Measurements from ENCODE around the gene ZNF266. TPM values are rescaled to one million over a fixed set of nuclear protein-coding genes. Genes with fewer than 3 reads are reported as not detected.

Gene ZNF266
- total and polyA plus RNA-seq, 2 experiments from 2014 or later, result 12.7 to 13.9 TPM

GRCh38 chr19:9430444-9430843 is 4.9 kb downstream of the ZNF266 start:
- Histone ChIP-seq H3K79me2 (replicated peaks; ENCODE audit: insufficient read depth) (peaks cover 11% of the 10 kb centered on the region), H3K27me3 (ENCODE audit: insufficient read depth) (no peaks in the 10 kb centered on the region), H3K9me2 (ENCODE audit: insufficient read depth) (no peaks in the 10 kb centered on the region), H4K20me1 (replicated peaks; ENCODE audit: insufficient read depth) (no peaks in the 10 kb centered on the region; the same call in 1 of the 2 replicates), H3K4me3 (no peak overlapping the region), H3K4me2 (no peak overlapping the region), H3K27ac (ENCODE audit: low read depth) (no peak overlapping the region), H3F3A (replicated peaks; ENCODE audit: low read depth) (no peaks in the 10 kb centered on the region), H3K4me1 (ENCODE audit: insufficient read depth) (peaks cover 5% of the 10 kb centered on the region; the same call in 1 of the 2 replicates), H2AFZ (no peak overlapping the region), H3K36me3 (ENCODE audit: insufficient read depth) (0 out of 2 replicates have a peak, but pooled peaks cover 3% of the 10 kb centered on the region)
- Mint-ChIP-seq H3K9me3 (peaks cover under 1% of the 10 kb centered on the region; the same call in 2 of the 3 replicates), H3K4me3 (no peak overlapping the region), H3K36me3 (ENCODE audit: low read depth) (peaks cover 49% of the 10 kb centered on the region), H3K27me3 (ENCODE audit: insufficient read depth, low read depth, poor library complexity) (peaks cover 5% of the 10 kb centered on the region), H3K27ac (no peak overlapping the region), H3K4me1 (peaks cover 6% of the 10 kb centered on the region; the same call in 2 of the 3 replicates)
- DNase-seq (ENCODE audit: low spot score), result no peak
- TF ChIP-seq, protein P1, sequence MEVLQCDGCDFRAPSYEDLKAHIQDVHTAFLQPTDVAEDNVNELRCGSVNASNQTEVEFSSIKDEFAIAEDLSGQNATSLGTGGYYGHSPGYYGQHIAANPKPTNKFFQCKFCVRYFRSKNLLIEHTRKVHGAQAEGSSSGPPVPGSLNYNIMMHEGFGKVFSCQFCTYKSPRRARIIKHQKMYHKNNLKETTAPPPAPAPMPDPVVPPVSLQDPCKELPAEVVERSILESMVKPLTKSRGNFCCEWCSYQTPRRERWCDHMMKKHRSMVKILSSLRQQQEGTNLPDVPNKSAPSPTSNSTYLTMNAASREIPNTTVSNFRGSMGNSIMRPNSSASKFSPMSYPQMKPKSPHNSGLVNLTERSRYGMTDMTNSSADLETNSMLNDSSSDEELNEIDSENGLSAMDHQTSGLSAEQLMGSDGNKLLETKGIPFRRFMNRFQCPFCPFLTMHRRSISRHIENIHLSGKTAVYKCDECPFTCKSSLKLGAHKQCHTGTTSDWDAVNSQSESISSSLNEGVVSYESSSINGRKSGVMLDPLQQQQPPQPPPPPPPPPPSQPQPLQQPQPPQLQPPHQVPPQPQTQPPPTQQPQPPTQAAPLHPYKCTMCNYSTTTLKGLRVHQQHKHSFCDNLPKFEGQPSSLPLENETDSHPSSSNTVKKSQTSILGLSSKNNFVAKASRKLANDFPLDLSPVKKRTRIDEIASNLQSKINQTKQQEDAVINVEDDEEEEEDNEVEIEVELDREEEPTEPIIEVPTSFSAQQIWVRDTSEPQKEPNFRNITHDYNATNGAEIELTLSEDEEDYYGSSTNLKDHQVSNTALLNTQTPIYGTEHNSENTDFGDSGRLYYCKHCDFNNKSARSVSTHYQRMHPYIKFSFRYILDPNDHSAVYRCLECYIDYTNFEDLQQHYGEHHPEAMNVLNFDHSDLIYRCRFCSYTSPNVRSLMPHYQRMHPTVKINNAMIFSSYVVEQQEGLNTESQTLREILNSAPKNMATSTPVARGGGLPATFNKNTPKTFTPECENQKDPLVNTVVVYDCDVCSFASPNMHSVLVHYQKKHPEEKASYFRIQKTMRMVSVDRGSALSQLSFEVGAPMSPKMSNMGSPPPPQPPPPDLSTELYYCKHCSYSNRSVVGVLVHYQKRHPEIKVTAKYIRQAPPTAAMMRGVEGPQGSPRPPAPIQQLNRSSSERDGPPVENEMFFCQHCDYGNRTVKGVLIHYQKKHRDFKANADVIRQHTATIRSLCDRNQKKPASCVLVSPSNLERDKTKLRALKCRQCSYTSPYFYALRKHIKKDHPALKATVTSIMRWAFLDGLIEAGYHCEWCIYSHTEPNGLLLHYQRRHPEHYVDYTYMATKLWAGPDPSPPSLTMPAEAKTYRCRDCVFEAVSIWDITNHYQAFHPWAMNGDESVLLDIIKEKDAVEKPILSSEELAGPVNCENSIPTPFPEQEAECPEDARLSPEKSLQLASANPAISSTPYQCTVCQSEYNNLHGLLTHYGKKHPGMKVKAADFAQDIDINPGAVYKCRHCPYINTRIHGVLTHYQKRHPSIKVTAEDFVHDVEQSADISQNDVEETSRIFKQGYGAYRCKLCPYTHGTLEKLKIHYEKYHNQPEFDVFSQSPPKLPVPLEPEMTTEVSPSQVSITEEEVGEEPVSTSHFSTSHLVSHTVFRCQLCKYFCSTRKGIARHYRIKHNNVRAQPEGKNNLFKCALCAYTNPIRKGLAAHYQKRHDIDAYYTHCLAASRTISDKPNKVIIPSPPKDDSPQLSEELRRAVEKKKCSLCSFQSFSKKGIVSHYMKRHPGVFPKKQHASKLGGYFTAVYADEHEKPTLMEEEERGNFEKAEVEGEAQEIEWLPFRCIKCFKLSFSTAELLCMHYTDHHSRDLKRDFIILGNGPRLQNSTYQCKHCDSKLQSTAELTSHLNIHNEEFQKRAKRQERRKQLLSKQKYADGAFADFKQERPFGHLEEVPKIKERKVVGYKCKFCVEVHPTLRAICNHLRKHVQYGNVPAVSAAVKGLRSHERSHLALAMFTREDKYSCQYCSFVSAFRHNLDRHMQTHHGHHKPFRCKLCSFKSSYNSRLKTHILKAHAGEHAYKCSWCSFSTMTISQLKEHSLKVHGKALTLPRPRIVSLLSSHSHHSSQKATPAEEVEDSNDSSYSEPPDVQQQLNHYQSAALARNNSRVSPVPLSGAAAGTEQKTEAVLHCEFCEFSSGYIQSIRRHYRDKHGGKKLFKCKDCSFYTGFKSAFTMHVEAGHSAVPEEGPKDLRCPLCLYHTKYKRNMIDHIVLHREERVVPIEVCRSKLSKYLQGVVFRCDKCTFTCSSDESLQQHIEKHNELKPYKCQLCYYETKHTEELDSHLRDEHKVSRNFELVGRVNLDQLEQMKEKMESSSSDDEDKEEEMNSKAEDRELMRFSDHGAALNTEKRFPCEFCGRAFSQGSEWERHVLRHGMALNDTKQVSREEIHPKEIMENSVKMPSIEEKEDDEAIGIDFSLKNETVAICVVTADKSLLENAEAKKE (CRISPR knock-in tag; IDR thresholded peaks at IDR 0.05), result no peak
- TF ChIP-seq, protein P2, sequence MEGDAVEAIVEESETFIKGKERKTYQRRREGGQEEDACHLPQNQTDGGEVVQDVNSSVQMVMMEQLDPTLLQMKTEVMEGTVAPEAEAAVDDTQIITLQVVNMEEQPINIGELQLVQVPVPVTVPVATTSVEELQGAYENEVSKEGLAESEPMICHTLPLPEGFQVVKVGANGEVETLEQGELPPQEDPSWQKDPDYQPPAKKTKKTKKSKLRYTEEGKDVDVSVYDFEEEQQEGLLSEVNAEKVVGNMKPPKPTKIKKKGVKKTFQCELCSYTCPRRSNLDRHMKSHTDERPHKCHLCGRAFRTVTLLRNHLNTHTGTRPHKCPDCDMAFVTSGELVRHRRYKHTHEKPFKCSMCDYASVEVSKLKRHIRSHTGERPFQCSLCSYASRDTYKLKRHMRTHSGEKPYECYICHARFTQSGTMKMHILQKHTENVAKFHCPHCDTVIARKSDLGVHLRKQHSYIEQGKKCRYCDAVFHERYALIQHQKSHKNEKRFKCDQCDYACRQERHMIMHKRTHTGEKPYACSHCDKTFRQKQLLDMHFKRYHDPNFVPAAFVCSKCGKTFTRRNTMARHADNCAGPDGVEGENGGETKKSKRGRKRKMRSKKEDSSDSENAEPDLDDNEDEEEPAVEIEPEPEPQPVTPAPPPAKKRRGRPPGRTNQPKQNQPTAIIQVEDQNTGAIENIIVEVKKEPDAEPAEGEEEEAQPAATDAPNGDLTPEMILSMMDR (conservative IDR thresholded peaks at IDR 0.05; ENCODE audit: low read depth in 2 of 2), result no peak
- TF ChIP-seq ZNF114 (CRISPR knock-in tag; IDR thresholded peaks at IDR 0.05) (no peak), EZH2phosphoT487 (IDR thresholded peaks at IDR 0.05; ENCODE audit: unreplicated experiment) (no peak), JUNB (IDR thresholded peaks at IDR 0.05; ENCODE audit: unreplicated experiment) (no peak), STAT1 (IDR thresholded peaks at IDR 0.05; ENCODE audit: unreplicated experiment) (no peak)
- ATAC-seq, result no peak

Data from GM23338 (cell line).